Measurements from ENCODE around the gene AGAP3.

- TF ChIP-seq CTCF (IDR thresholded peaks at IDR 0.05), result no peak
- no peak for TF ChIP-seq POLR2AphosphoS5 (IDR thresholded peaks at IDR 0.05; ENCODE audit: low read depth, low read length)
- TF ChIP-seq RCOR1 (IDR thresholded peaks at IDR 0.05; ENCODE audit: low read length), result no peak
- no peak for TF ChIP-seq YY1 (IDR thresholded peaks at IDR 0.05; ENCODE audit: low read depth)
- no peak for TF ChIP-seq NRF1 (IDR thresholded peaks at IDR 0.05; ENCODE audit: low read depth, low read length)
- TF ChIP-seq MAX (IDR thresholded peaks at IDR 0.05; ENCODE audit: low read depth), result no peak
- TF ChIP-seq NFIC (IDR thresholded peaks at IDR 0.05; ENCODE audit: borderline replicate concordance), result no peak
- no peak for TF ChIP-seq GABPA (IDR thresholded peaks at IDR 0.05; ENCODE audit: low read depth)
- no peak for TF ChIP-seq MXI1 (IDR thresholded peaks at IDR 0.05; ENCODE audit: low read depth, low read length)
Observed at GRCh38 chr7:151142686-151143040, 56.4 kb downstream of the AGAP3 start.

Data from SK-N-SH (cell line).